ENCODE results near the gene GPR143.

GPR143 gene

GRCh38 chrX:9706421-9706820, 59.2 kb downstream of the GPR143 start:
- no peak overlapping the region for H3K27ac ChIP-seq (ENCODE audit: low read length, poor library complexity, severe bottlenecking)
- no peaks in the 10 kb centered on the region for H3K9me3 ChIP-seq (ENCODE audit: control insufficient read depth, low read length)
- peaks cover 12 to 47% of the 10 kb centered on the region in 2 experiments for H3K36me3 ChIP-seq (ENCODE audit: control insufficient read depth in 1 of 2, insufficient read depth in 2 of 2, low read depth in 1 of 2, low read length in 2 of 2)
- H2BK120ac ChIP-seq (ENCODE audit: low read depth, low read length), result no peak overlapping the region
- no peak overlapping the region for H2BK15ac ChIP-seq (ENCODE audit: low read depth, poor library complexity, severe bottlenecking)
- WGBS, result 91% methylated on average over 4 of the region's 4 CpGs
- no peak overlapping the region for H3K4me3 ChIP-seq (ENCODE audit: insufficient read depth in 1 of 2, low read depth in 1 of 2, low read length in 2 of 2)
- no peak overlapping the region for H3K23ac ChIP-seq (ENCODE audit: low read length in 2 of 2)
- H3K27me3 ChIP-seq (ENCODE audit: control insufficient read depth in 1 of 2, insufficient read depth in 1 of 2, low read length in 2 of 2), result no peaks in the 10 kb centered on the region
- DNase-seq, result no peak
- no peaks in the 10 kb centered on the region for H3K79me1 ChIP-seq (replicated peaks; ENCODE audit: low read length, poor library complexity, severe bottlenecking)
- no peak overlapping the region for H3K14ac ChIP-seq (ENCODE audit: low read length in 2 of 2)
- no peak overlapping the region for H3K4ac ChIP-seq (ENCODE audit: low read depth in 1 of 2, low read length in 2 of 2)
- no peak overlapping the region for H2AFZ ChIP-seq (ENCODE audit: low read depth, low read length)
- no peak overlapping the region for H4K8ac ChIP-seq (ENCODE audit: low read length)
- H3K4me1 ChIP-seq (ENCODE audit: control insufficient read depth, insufficient read depth, low read depth, low read length), result peaks cover 3% of the 10 kb centered on the region
- H2BK5ac ChIP-seq (ENCODE audit: low read depth, low read length, poor library complexity, severe bottlenecking), result no peak overlapping the region
- H4K91ac ChIP-seq (ENCODE audit: low read length), result no peak overlapping the region
- no peak overlapping the region for H3K18ac ChIP-seq (ENCODE audit: low read depth in 1 of 2, low read length in 2 of 2)
- no peak overlapping the region for H3K4me2 ChIP-seq (ENCODE audit: low read length, poor library complexity, severe bottlenecking)
- no peak overlapping the region for H2AK5ac ChIP-seq (ENCODE audit: low read length, severe bottlenecking)
- no peak overlapping the region for H3K9ac ChIP-seq (ENCODE audit: low read length)
- H2BK12ac ChIP-seq (ENCODE audit: low read length in 2 of 2), result no peak overlapping the region

DNA sequence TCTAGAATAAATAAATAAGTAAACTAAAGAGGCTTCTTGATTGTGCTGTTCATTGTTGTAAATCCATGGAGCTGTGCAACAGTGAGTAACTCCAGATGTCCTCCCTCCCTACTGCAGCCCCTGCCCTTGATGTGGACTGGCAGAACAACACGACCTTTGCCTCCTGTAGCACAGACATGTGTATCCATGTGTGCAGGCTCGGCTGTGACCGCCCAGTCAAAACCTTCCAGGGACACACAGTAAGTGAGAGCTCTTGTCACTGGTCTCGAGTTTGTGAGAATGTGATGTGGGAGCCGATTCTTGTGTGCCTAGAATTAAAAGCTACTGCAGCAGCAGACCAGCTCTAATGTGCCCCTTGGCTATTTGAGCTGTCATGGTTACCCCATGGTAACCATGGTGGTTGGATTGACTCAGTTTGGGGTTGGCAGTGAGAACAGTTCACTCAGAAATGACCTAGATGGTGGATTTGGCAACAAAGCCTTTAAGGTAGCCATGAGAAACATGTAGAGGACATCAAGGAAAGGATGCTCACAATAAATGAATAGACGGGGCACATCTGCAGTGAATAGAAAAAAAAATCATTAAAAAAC, 60.7 kb downstream of the GPR143 start:
- Histone ChIP-seq H2BK5ac (ENCODE audit: low read depth, low read length, poor library complexity, severe bottlenecking) (no peak overlapping the region), H3K36me3 (ENCODE audit: control insufficient read depth in 1 of 2, insufficient read depth in 2 of 2, low read depth in 1 of 2, low read length in 2 of 2) (peaks cover 16 to 58% of the 10 kb centered on the region in 2 experiments), H2BK12ac (ENCODE audit: low read length in 2 of 2) (no peak overlapping the region), H3K4me2 (ENCODE audit: low read length, poor library complexity, severe bottlenecking) (no peak overlapping the region), H2AK5ac (ENCODE audit: low read length, severe bottlenecking) (no peak overlapping the region), H3K27me3 (ENCODE audit: control insufficient read depth in 1 of 2, insufficient read depth in 1 of 2, low read length in 2 of 2) (no peaks in the 10 kb centered on the region), H3K27ac (ENCODE audit: low read length, poor library complexity, severe bottlenecking) (no peak overlapping the region), H3K18ac (ENCODE audit: low read depth in 1 of 2, low read length in 2 of 2) (no peak overlapping the region), H2AFZ (ENCODE audit: low read depth, low read length) (no peak overlapping the region), H2BK15ac (ENCODE audit: low read depth, poor library complexity, severe bottlenecking) (no peak overlapping the region), H2BK120ac (ENCODE audit: low read depth, low read length) (no peak overlapping the region), H3K4me1 (ENCODE audit: control insufficient read depth, insufficient read depth, low read depth, low read length) (peaks cover 3% of the 10 kb centered on the region), H4K91ac (ENCODE audit: low read length) (no peak overlapping the region), H3K79me1 (replicated peaks; ENCODE audit: low read length, poor library complexity, severe bottlenecking) (no peaks in the 10 kb centered on the region), H3K4me3 (ENCODE audit: insufficient read depth in 1 of 2, low read depth in 1 of 2, low read length in 2 of 2) (no peak overlapping the region), H3K9ac (ENCODE audit: low read length) (no peak overlapping the region), H3K23ac (ENCODE audit: low read length in 2 of 2) (no peak overlapping the region), H3K9me3 (ENCODE audit: control insufficient read depth, low read length) (no peaks in the 10 kb centered on the region), H3K14ac (ENCODE audit: low read length in 2 of 2) (no peak overlapping the region), H3K4ac (ENCODE audit: low read depth in 1 of 2, low read length in 2 of 2) (no peak overlapping the region), H4K8ac (ENCODE audit: low read length) (no peak overlapping the region)
- 89% methylated on average over 6 of the region's 6 CpGs for WGBS
- DNase-seq, result no peak

DNA sequence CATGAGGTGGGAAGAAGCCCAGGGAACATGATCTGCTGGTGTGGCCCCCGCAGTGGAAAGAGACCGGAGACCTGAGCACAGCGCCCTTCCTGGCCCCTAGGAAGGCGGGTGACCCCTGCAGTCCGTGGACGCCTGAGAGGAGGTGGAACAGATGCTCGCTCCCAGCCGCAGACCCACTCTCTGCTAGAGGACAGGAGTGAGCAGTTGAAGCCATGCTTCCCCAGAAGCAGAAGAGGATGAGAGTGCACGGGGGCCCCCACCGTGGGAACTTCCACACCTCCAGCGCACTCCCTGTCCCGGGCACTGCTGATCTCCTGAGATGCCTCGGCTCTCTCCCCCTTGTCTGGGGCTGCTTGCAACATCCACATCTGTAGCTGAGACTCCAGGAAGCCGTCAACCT, 62.2 kb downstream of the GPR143 start:
- no peak overlapping the region for H3K18ac ChIP-seq (ENCODE audit: low read depth in 1 of 2, low read length in 2 of 2)
- no peak for DNase-seq
- H3K14ac ChIP-seq (ENCODE audit: low read length in 2 of 2), result no peak overlapping the region
- H3K9me3 ChIP-seq (ENCODE audit: control insufficient read depth, low read length), result no peaks in the 10 kb centered on the region
- no peak overlapping the region for H2BK12ac ChIP-seq (ENCODE audit: low read length in 2 of 2)
- no peak overlapping the region for H3K4ac ChIP-seq (ENCODE audit: low read depth in 1 of 2, low read length in 2 of 2)
- H3K27me3 ChIP-seq (ENCODE audit: control insufficient read depth in 1 of 2, insufficient read depth in 1 of 2, low read length in 2 of 2), result no peaks in the 10 kb centered on the region
- no peak overlapping the region for H3K4me2 ChIP-seq (ENCODE audit: low read length, poor library complexity, severe bottlenecking)
- H3K4me1 ChIP-seq (ENCODE audit: control insufficient read depth, insufficient read depth, low read depth, low read length), result peaks cover 3% of the 10 kb centered on the region
- H2AK5ac ChIP-seq (ENCODE audit: low read length, severe bottlenecking), result no peak overlapping the region
- H3K23ac ChIP-seq (ENCODE audit: low read length in 2 of 2), result no peak overlapping the region
- H2BK15ac ChIP-seq (ENCODE audit: low read depth, poor library complexity, severe bottlenecking), result no peak overlapping the region
- no peak overlapping the region for H3K27ac ChIP-seq (ENCODE audit: low read length, poor library complexity, severe bottlenecking)
- no peaks in the 10 kb centered on the region for H3K79me1 ChIP-seq (replicated peaks; ENCODE audit: low read length, poor library complexity, severe bottlenecking)
- H3K4me3 ChIP-seq (ENCODE audit: insufficient read depth in 1 of 2, low read depth in 1 of 2, low read length in 2 of 2), result no peak overlapping the region
- no peak overlapping the region for H2BK120ac ChIP-seq (ENCODE audit: low read depth, low read length)
- no peak overlapping the region for H2AFZ ChIP-seq (ENCODE audit: low read depth, low read length)
- H3K9ac ChIP-seq (ENCODE audit: low read length), result no peak overlapping the region
- no peak overlapping the region for H4K91ac ChIP-seq (ENCODE audit: low read length)
- H4K8ac ChIP-seq (ENCODE audit: low read length), result no peak overlapping the region
- peaks cover 9 to 59% of the 10 kb centered on the region in 2 experiments for H3K36me3 ChIP-seq (ENCODE audit: control insufficient read depth in 1 of 2, insufficient read depth in 2 of 2, low read depth in 1 of 2, low read length in 2 of 2)
- no peak overlapping the region for H2BK5ac ChIP-seq (ENCODE audit: low read depth, low read length, poor library complexity, severe bottlenecking)
- whole genome bisulfite sequencing, result 98% methylated on average over 14 of the region's 14 CpGs

GRCh38 chrX:9701790-9702189, 63.9 kb downstream of the GPR143 start:
- Histone ChIP-seq H4K91ac (ENCODE audit: low read length) (no peak overlapping the region), H3K18ac (ENCODE audit: low read depth in 1 of 2, low read length in 2 of 2) (no peak overlapping the region), H3K27ac (ENCODE audit: low read length, poor library complexity, severe bottlenecking) (no peak overlapping the region), H2BK120ac (ENCODE audit: low read depth, low read length) (no peak overlapping the region), H2BK12ac (ENCODE audit: low read length in 2 of 2) (no peak overlapping the region), H3K14ac (ENCODE audit: low read length in 2 of 2) (no peak overlapping the region), H3K4me1 (ENCODE audit: control insufficient read depth, insufficient read depth, low read depth, low read length) (no peaks in the 10 kb centered on the region), H3K4me3 (ENCODE audit: insufficient read depth in 1 of 2, low read depth in 1 of 2, low read length in 2 of 2) (no peak overlapping the region), H2BK5ac (ENCODE audit: low read depth, low read length, poor library complexity, severe bottlenecking) (no peak overlapping the region), H3K9me3 (ENCODE audit: control insufficient read depth, low read length) (no peaks in the 10 kb centered on the region), H3K4ac (ENCODE audit: low read depth in 1 of 2, low read length in 2 of 2) (no peak overlapping the region), H2AFZ (ENCODE audit: low read depth, low read length) (no peak overlapping the region), H2BK15ac (ENCODE audit: low read depth, poor library complexity, severe bottlenecking) (no peak overlapping the region), H3K27me3 (ENCODE audit: control insufficient read depth in 1 of 2, insufficient read depth in 1 of 2, low read length in 2 of 2) (no peaks in the 10 kb centered on the region), H2AK5ac (ENCODE audit: low read length, severe bottlenecking) (no peak overlapping the region), H3K79me1 (replicated peaks; ENCODE audit: low read length, poor library complexity, severe bottlenecking) (peaks cover 1% of the 10 kb centered on the region), H4K8ac (ENCODE audit: low read length) (no peak overlapping the region), H3K9ac (ENCODE audit: low read length) (no peak overlapping the region), H3K23ac (ENCODE audit: low read length in 2 of 2) (no peak overlapping the region), H3K36me3 (ENCODE audit: control insufficient read depth in 1 of 2, insufficient read depth in 2 of 2, low read depth in 1 of 2, low read length in 2 of 2) (peaks cover 9 to 65% of the 10 kb centered on the region in 2 experiments), H3K4me2 (ENCODE audit: low read length, poor library complexity, severe bottlenecking) (no peak overlapping the region)
- DNase-seq, result no peak
- 96% methylated on average over 12 of the region's 12 CpGs for WGBS

Data from mesenchymal stem cell (in vitro differentiated cells and primary cell).